Embryonic facial prominence (tissue), 1 donor: ENCODE data around the gene ADARB2.
"Not testable (repeated sequence)": the region's sequence is repeated elsewhere in the genome, so short reads cannot be mapped to it uniquely, and the experiment has no call there.

Experiments
- DNase-seq: peaks from one replicate; pipeline ENCODE4 v3.0.0-alpha.2; 2016; ENCODE audit errors: extremely low spot score

Gene ADARB2

GRCh38 chr10:1175956-1176565, 561.3 kb downstream of the ADARB2 start:
- DNase-seq = no peak

- no peak for DNase-seq
Observed at GRCh38 chr10:1174022-1174421, 563.3 kb downstream of the ADARB2 start.

GRCh38 chr10:1173091-1173490, 564.2 kb downstream of the ADARB2 start:
- no peak for DNase-seq

- no peak for DNase-seq
Observed at GRCh38 chr10:1172256-1172984, 564.9 kb downstream of the ADARB2 start.

GRCh38 chr10:1171586-1171985, 565.7 kb downstream of the ADARB2 start:
- DNase-seq = no peak

GRCh38 chr10:1171182-1171581, 566.1 kb downstream of the ADARB2 start:
- DNase-seq = no peak

- DNase-seq = no peak
Observed at GRCh38 chr10:1170867-1171180, 566.5 kb downstream of the ADARB2 start.

- no peak for DNase-seq
Observed at GRCh38 chr10:1169981-1170866, 567.1 kb downstream of the ADARB2 start.

GRCh38 chr10:1169186-1169885, 568.0 kb downstream of the ADARB2 start:
- no peak for DNase-seq

GRCh38 chr10:1168763-1169162, 568.6 kb downstream of the ADARB2 start:
- no peak for DNase-seq

GRCh38 chr10:1166828-1167275, 570.5 kb downstream of the ADARB2 start:
- no peak for DNase-seq

GRCh38 chr10:1166101-1166827, 571.1 kb downstream of the ADARB2 start:
- no peak for DNase-seq

GRCh38 chr10:1163831-1164230, 573.5 kb downstream of the ADARB2 start:
- no peak for DNase-seq

- no peak for DNase-seq
Observed at GRCh38 chr10:1163204-1163660, 574.1 kb downstream of the ADARB2 start.

- DNase-seq = no peak
Observed at GRCh38 chr10:1162481-1163203, 574.7 kb downstream of the ADARB2 start.

- not testable (repeated sequence) for DNase-seq
Observed at GRCh38 chr10:1161315-1161673, 576.0 kb downstream of the ADARB2 start.

- no peak for DNase-seq
Observed at GRCh38 chr10:1160561-1161314, 576.6 kb downstream of the ADARB2 start.

- DNase-seq = no peak
Observed at GRCh38 chr10:1159131-1160061, 577.9 kb downstream of the ADARB2 start.

- DNase-seq = not testable (repeated sequence)
Observed at GRCh38 chr10:1158536-1158935, 578.8 kb downstream of the ADARB2 start.
